Caco-2 (cell line): Measurements from ENCODE around the gene HECTD3. TPM values are rescaled to one million over a fixed set of nuclear protein-coding genes. Genes with fewer than 3 reads are reported as not detected.
A peak's percentile ranks its signal among the peaks of the same experiment; 100 is the strongest.

ENCODE experiments used
- BruUV-seq: library from RNA; stranded (reverse); fragments of 400-500 nt; replicated peaks from 2 replicates; lab custom pipeline; 2021; lab: Mats Ljungman, UMichigan
- CTCF ChIA-PET: fragments of 300-600 bp; sonication (Branson Sonifier 250); formaldehyde crosslinking; loops from one replicate; lab custom pipeline; 2022; ENCODE audit warnings: antibody characterized with exemption; lab: Charles Lee
- POLR2A ChIA-PET: fragments of 300-600 bp; sonication (Branson Sonifier 250); formaldehyde crosslinking; loops from one replicate; lab custom pipeline; 2022; ENCODE audit warnings: antibody characterized with exemption; lab: Charles Lee
- DNase-seq, 2 experiments: peaks; one replicate each; pipeline versions ENCODE4 v3.0.0 to v3.0.0-alpha.2; 2020 to 2022
- H3K27me3 ChIP-seq: replicated peaks from 2 replicates; pipeline ENCODE4 v1.6.0; 2011; ENCODE audit warnings: low read length; ENCODE audit not compliant: control insufficient read depth, insufficient read depth
- H3K36me3 ChIP-seq: 2 replicates; pipeline ENCODE4 v1.5.1; 2011; ENCODE audit warnings: low read length; ENCODE audit not compliant: control insufficient read depth, insufficient read depth
- H3K4me1 ChIP-seq: fragments of 250-450 bp; sonication (Bioruptor Pico); 2 replicates; pipeline ENCODE4 v1.5.1; 2020; ENCODE audit warnings: mild to moderate bottlenecking
- H3K4me3 ChIP-seq: 2 replicates; pipeline ENCODE4 v1.5.1; 2011; ENCODE audit warnings: low read depth, mild to moderate bottlenecking, control low read depth, low read length
- H3K9me3 ChIP-seq: fragments of 250-450 bp; sonication (Bioruptor Pico); 2 replicates; pipeline ENCODE4 v1.5.1; 2020; ENCODE audit warnings: mild to moderate bottlenecking, moderate library complexity
- H3K27ac Mint-ChIP-seq: one replicate; pipeline ENCODE4 v1.8.0; 2022; ENCODE audit warnings: mixed read lengths; ENCODE audit not compliant: unreplicated experiment
- H3K27me3 Mint-ChIP-seq: one replicate; pipeline ENCODE4 v1.8.0; 2022; ENCODE audit warnings: mixed read lengths; ENCODE audit not compliant: insufficient read depth, unreplicated experiment
- H3K36me3 Mint-ChIP-seq: one replicate; pipeline ENCODE4 v1.8.0; 2022; ENCODE audit warnings: mild to moderate bottlenecking, mixed read lengths; ENCODE audit not compliant: insufficient read depth, unreplicated experiment
- H3K4me1 Mint-ChIP-seq: one replicate; pipeline ENCODE4 v1.8.0; 2022; ENCODE audit warnings: low read depth, mixed read lengths; ENCODE audit not compliant: unreplicated experiment
- H3K4me3 Mint-ChIP-seq: one replicate; pipeline ENCODE4 v1.8.0; 2022; ENCODE audit warnings: mild to moderate bottlenecking, moderate library complexity, mixed read lengths; ENCODE audit not compliant: unreplicated experiment
- H3K9me3 Mint-ChIP-seq: one replicate; pipeline ENCODE4 v1.8.0; 2022; ENCODE audit warnings: mixed read lengths; ENCODE audit not compliant: unreplicated experiment
- intact Hi-C: fragments of 100-400 bp; cut with micrococcal nuclease; formaldehyde crosslinking; loops from one replicate; pipeline ENCODE4 v1.10.0; 2022; ENCODE audit not compliant: unreplicated experiment
- total RNA-seq: library from RNA; stranded (reverse); gene quantifications from 2 replicates; pipeline ENCODE4 v1.2.3, GENCODE V29; 2022
- TF ChIP-seq, protein P1 (sequence below), 2 experiments: fragments of 200-600 bp in 1 of 2; IDR thresholded peaks; 1 replicate in 1 of 2; 2 replicates in 1 of 2; pipeline versions ENCODE4 v1.5.1 to v1.8.0; 2011 to 2022; ENCODE audit warnings: antibody characterized with exemption in 1 of 2, control low read depth in 1 of 2, inconsistent platforms in 1 of 2, low read depth in 1 of 2, low read length in 1 of 2, mild to moderate bottlenecking in 1 of 2, moderate library complexity in 1 of 2; ENCODE audit not compliant: insufficient read depth in 1 of 2, severe bottlenecking in 1 of 2, unreplicated experiment in 1 of 2

Gene HECTD3
- total RNA-seq, 1 experiment from 2014 or later, result 29.4 TPM

DNA sequence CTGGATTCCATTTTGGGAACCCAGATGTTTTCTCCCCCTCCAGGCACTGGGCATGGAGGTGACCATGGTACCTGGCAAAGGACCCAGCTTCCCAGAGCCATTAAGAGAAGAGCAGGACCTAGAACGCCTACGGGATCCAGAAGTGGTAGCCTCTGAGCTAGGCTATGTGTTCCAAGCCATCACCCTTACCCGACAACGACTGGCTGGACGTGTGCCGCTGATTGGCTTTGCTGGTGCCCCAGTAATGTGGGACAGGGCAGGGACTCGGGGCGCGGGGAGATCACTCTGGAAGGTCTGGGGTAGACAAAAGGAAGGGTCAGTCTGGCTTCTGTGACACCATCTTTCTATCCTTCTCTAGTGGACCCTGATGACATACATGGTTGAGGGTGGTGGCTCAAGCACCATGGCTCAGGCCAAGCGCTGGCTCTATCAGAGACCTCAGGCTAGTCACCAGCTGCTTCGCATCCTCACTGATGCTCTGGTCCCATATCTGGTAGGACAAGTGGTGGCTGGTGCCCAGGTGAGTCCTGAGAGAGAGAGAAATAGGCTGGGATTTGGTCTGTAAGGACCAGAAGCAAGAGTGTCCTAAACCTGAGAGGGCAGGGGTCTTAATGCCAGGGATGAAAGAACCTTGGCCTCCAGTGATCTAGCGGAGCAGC is 2.6 kb upstream of the HECTD3 start:
- H3K4me1 Mint-ChIP-seq, result no peaks in the 10 kb centered on the region
- no peaks in the 10 kb centered on the region for H3K9me3 Mint-ChIP-seq
- no peak for DNase-seq
- no peaks in the 10 kb centered on the region for H3K36me3 ChIP-seq
- CTCF ChIA-PET, result interaction anchor here (1.2 to 1.8 kb wide), 3 partner anchors 285 to 478 kb away, joined by 10 to 19 read pairs (median 16); partner anchors contain the start of gene TESK2
- H3K27me3 ChIP-seq, result no peaks in the 10 kb centered on the region
- POLR2A ChIA-PET, result interaction anchor here (0.6 kb wide), 1 partner anchor 290 kb away, joined by 4 read pairs; no protein-coding TSS in a partner anchor
- H3K9me3 ChIP-seq, result no peaks in the 10 kb centered on the region
- H3K27me3 Mint-ChIP-seq, result no peaks in the 10 kb centered on the region
- H3K27ac Mint-ChIP-seq, result no peak overlapping the region
- TF ChIP-seq, protein P1, sequence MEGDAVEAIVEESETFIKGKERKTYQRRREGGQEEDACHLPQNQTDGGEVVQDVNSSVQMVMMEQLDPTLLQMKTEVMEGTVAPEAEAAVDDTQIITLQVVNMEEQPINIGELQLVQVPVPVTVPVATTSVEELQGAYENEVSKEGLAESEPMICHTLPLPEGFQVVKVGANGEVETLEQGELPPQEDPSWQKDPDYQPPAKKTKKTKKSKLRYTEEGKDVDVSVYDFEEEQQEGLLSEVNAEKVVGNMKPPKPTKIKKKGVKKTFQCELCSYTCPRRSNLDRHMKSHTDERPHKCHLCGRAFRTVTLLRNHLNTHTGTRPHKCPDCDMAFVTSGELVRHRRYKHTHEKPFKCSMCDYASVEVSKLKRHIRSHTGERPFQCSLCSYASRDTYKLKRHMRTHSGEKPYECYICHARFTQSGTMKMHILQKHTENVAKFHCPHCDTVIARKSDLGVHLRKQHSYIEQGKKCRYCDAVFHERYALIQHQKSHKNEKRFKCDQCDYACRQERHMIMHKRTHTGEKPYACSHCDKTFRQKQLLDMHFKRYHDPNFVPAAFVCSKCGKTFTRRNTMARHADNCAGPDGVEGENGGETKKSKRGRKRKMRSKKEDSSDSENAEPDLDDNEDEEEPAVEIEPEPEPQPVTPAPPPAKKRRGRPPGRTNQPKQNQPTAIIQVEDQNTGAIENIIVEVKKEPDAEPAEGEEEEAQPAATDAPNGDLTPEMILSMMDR (IDR thresholded peaks at IDR 0.05; ENCODE audit: insufficient read depth in 1 of 2, low read depth in 1 of 2, low read length in 1 of 2, severe bottlenecking in 1 of 2, unreplicated experiment in 1 of 2), result no peak
- BruUV-seq, result no TSS peak
- peak overlapping the region; percentile 71 for H3K4me3 Mint-ChIP-seq
- peaks cover 4% of the 10 kb centered on the region; the same call in 1 of the 2 replicates for H3K4me1 ChIP-seq
- intact Hi-C loops, result loop anchor here (1.0 to 10.0 kb wide), 4 partner anchors 191 to 561 kb away; partner anchors contain the start of gene ZSWIM5
- peaks cover 15% of the 10 kb centered on the region for H3K36me3 Mint-ChIP-seq
- H3K4me3 ChIP-seq, result no peak overlapping the region

DNA sequence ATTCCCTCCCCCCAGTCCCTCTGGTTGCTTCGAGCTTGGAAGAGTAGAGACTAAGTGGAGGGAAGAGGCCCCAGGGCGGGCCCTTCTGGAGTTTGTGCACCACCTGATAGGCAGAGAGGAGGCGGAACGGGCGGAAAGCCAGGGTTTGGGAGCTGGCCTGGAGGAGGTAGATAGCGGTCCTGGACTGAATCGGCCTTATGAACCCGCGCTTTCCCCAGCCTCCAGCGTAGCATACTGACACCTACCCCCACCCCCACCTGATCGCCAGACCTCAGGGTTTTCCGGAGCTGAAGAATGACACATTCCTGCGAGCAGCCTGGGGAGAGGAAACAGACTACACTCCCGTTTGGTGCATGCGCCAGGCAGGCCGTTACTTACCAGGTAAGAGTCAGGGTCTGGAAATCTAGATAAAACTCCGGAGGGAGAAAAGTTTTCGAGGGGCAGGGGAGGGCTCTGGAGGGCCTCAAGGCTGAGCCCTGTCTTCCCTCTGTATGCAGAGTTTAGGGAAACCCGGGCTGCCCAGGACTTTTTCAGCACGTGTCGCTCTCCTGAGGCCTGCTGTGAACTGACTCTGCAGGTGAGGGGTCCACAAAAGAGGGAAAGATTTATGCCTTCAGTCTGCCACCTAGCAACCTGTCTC is 1.6 kb upstream of the HECTD3 start:
- ChIA-PET POLR2A (interaction anchor here (0.6 to 3.0 kb wide), 6 partner anchors 193 to 487 kb away, joined by 3 to 16 read pairs (median 8); partner anchors contain the start of genes CCDC163, MMACHC, MUTYH and TESK2), CTCF (interaction anchor here (1.5 to 2.9 kb wide), 3 partner anchors 287 to 314 kb away, joined by 4 to 20 read pairs (median 9); partner anchors contain the start of gene HPDL)
- Mint-ChIP-seq H3K4me1 (no peaks in the 10 kb centered on the region), H3K27me3 (no peaks in the 10 kb centered on the region), H3K27ac (peak overlapping the region; percentile 58), H3K4me3 (peak overlapping the region; percentile 71), H3K9me3 (no peaks in the 10 kb centered on the region), H3K36me3 (peaks cover 15% of the 10 kb centered on the region)
- Histone ChIP-seq H3K9me3 (no peaks in the 10 kb centered on the region), H3K4me1 (peaks cover 4% of the 10 kb centered on the region; the same call in 1 of the 2 replicates), H3K27me3 (no peaks in the 10 kb centered on the region), H3K36me3 (no peaks in the 10 kb centered on the region), H3K4me3 (peak overlapping the region; percentile 53)
- BruUV-seq, result no TSS peak
- DNase-seq, result peak in 1 of 2 experiments; percentile 20
- TF ChIP-seq, protein P1 (IDR thresholded peaks at IDR 0.05; ENCODE audit: insufficient read depth in 1 of 2, low read depth in 1 of 2, low read length in 1 of 2, severe bottlenecking in 1 of 2, unreplicated experiment in 1 of 2), result no peak
- intact Hi-C loops, result loop anchor here (1.0 to 10.0 kb wide), 5 partner anchors 26 to 562 kb away; partner anchors contain the start of genes EIF2B3, TESK2 and ZSWIM5
